Thyroid gland (tissue), 4 donors: ENCODE data around the gene EFCAB12. TPM values are rescaled to one million over a fixed set of nuclear protein-coding genes. Genes with fewer than 3 reads are reported as not detected.

Experiments used
- DNase-seq, 2 donors: peaks; one replicate each; pipeline ENCODE4 v3.0.0-alpha.2; 2019
- H3K27ac ChIP-seq, 3 donors: fragments of 200-600 bp; sonication (generic); 1 replicate in 2 of 3; 2 replicates in 1 of 3; pipeline ENCODE4 v1.5.1; 2016 to 2019; ENCODE audit warnings: mild to moderate bottlenecking in 1 of 3, moderate library complexity in 1 of 3
- H3K27me3 ChIP-seq: fragments of 200-600 bp; sonication (generic); one replicate; pipeline ENCODE4 v1.5.1; 2019
- H3K36me3 ChIP-seq, 2 donors: fragments of 200-600 bp; sonication (generic); one replicate each; pipeline ENCODE4 v1.5.1; 2016 to 2019
- H3K4me1 ChIP-seq, 2 donors: fragments of 200-600 bp; sonication (generic); one replicate each; pipeline ENCODE4 v1.5.1; 2017 to 2019
- H3K4me3 ChIP-seq, 3 donors: fragments of 200-600 bp; sonication (generic); replicated peaks in 1 of 3; 1 replicate in 2 of 3; 2 replicates in 1 of 3; pipeline ENCODE4 v1.5.1; 2016; ENCODE audit warnings: mild to moderate bottlenecking in 1 of 3
- H3K9me3 ChIP-seq: fragments of 200-600 bp; sonication (generic); one replicate; pipeline ENCODE4 v1.5.1; 2017
- POLR2A ChIP-seq, 2 donors: fragments of 450-650 bp; IDR thresholded peaks; one replicate each; pipeline ENCODE4 v1.6.1; 2017; ENCODE audit warnings: antibody characterized with exemption in 2 of 2, mild to moderate bottlenecking in 2 of 2, moderate library complexity in 1 of 2
- WGBS, 2 donors: methylation state at CpG; one replicate each; pipeline ENCODE4 v1.1.5; 2017; 5-methylcytosine and 5-hydroxymethylcytosine counted together
- intact Hi-C: fragments of 100-400 bp; cut with DNase I; formaldehyde crosslinking; loops from one replicate; pipeline ENCODE4 v1.15.1; 2023
- total RNA-seq, 4 donors: library from RNA; depleted of rRNA; stranded (reverse); fragments of >200 nt; gene quantifications; one replicate each; pipeline ENCODE4 v1.2.3, GENCODE V29; 2016
- TF ChIP-seq, protein P1 (sequence below), 6 experiments: fragments of 200-600 bp in 3 of 6; fragments of 450-650 bp in 3 of 6; sonication (generic) in 3 of 6; IDR thresholded peaks; one replicate each; pipeline ENCODE4 v1.5.1; 2016 to 2019; ENCODE audit warnings: antibody characterized with exemption in 6 of 6, mild to moderate bottlenecking in 2 of 6, inconsistent platforms in 1 of 6, moderate library complexity in 1 of 6

EFCAB12 gene
- total RNA-seq, 4 donors from 2014 or later = 0.67 to 1.2 (median 0.74) TPM

DNA sequence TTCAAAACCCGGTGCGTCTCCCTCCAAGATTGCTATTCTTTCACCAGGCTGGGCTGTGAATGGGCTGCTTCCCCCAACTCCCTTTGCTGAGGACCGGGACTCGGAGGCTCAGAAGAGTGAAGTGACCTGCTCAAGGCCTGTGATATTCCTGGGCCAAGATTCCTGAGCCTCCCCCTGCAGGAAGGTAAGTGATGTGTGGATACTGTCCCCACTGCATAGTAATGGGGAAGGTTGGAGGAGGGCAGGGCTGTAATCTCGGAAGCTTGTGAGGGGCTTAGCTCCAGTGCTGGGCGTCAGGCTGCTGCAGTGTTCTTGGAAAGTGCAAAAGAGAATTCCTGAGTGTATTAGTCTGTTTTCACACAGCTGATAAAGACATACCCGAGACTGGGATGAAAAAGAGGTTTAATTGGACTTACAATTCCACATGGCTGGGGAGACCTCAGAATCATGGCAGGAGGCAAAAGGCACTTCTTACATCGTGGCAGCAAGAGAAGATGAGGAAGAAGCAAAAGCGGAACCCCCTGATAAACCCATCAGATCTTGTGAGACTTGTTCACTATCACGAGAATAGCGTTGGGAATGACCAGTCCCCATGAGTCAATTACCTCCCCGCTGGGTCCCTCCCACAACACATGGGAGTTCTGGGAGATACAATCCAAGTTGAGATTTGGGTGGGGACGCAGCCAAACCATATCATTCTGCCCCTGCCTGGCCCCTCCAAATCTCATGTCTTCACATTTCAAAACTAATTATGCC, 67.6 kb downstream of the EFCAB12 start:
- no peaks in the 10 kb centered on the region for H3K27me3 ChIP-seq
- H3K27ac ChIP-seq = no peak overlapping the region
- no peaks in the 10 kb centered on the region for H3K4me1 ChIP-seq
- DNase-seq = no peak
- no peak overlapping the region for H3K4me3 ChIP-seq
- 71 to 84% methylated on average over 13 of the region's 13 CpGs for WGBS, 2 donors
- TF ChIP-seq, protein P1, sequence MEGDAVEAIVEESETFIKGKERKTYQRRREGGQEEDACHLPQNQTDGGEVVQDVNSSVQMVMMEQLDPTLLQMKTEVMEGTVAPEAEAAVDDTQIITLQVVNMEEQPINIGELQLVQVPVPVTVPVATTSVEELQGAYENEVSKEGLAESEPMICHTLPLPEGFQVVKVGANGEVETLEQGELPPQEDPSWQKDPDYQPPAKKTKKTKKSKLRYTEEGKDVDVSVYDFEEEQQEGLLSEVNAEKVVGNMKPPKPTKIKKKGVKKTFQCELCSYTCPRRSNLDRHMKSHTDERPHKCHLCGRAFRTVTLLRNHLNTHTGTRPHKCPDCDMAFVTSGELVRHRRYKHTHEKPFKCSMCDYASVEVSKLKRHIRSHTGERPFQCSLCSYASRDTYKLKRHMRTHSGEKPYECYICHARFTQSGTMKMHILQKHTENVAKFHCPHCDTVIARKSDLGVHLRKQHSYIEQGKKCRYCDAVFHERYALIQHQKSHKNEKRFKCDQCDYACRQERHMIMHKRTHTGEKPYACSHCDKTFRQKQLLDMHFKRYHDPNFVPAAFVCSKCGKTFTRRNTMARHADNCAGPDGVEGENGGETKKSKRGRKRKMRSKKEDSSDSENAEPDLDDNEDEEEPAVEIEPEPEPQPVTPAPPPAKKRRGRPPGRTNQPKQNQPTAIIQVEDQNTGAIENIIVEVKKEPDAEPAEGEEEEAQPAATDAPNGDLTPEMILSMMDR (IDR thresholded peaks at IDR 0.05) = no peak
- intact Hi-C loops = no loop called here
- H3K36me3 ChIP-seq = no peaks in the 10 kb centered on the region
- H3K9me3 ChIP-seq = no peaks in the 10 kb centered on the region

DNA sequence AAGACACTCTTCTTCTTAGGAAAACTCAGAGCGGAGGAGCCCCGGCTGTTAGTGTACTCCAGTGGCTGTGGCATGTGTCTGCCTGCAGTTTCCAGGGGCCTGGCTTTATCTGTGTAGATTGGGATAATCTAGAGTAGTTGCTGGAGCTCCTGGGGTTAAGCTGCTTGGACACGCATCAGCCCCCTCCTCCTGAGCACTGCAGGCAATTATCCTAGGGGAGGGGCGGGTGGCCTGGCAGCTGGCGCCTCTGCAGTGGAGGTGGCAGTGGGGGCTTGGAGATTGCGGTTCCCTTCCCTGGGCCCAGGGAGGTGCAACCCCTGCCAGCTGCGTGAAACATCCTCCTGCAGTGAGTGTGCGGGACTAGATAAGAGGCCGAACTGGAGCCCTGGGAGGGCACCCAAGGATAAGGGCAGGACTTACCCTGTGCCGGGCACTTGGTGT, 68.2 kb downstream of the EFCAB12 start:
- no peaks in the 10 kb centered on the region for H3K36me3 ChIP-seq
- intact Hi-C loops = no loop called here
- DNase-seq = no peak
- no peaks in the 10 kb centered on the region for H3K27me3 ChIP-seq
- no peaks in the 10 kb centered on the region for H3K9me3 ChIP-seq
- H3K4me3 ChIP-seq = no peak overlapping the region
- no peaks in the 10 kb centered on the region for H3K4me1 ChIP-seq
- no peak for TF ChIP-seq POLR2A (IDR thresholded peaks at IDR 0.05)
- TF ChIP-seq, protein P1 (IDR thresholded peaks at IDR 0.05) = no peak
- H3K27ac ChIP-seq = no peak overlapping the region
- WGBS, 2 donors = 60 to 70% methylated on average over 9 to 10 of the region's 10 CpGs

DNA sequence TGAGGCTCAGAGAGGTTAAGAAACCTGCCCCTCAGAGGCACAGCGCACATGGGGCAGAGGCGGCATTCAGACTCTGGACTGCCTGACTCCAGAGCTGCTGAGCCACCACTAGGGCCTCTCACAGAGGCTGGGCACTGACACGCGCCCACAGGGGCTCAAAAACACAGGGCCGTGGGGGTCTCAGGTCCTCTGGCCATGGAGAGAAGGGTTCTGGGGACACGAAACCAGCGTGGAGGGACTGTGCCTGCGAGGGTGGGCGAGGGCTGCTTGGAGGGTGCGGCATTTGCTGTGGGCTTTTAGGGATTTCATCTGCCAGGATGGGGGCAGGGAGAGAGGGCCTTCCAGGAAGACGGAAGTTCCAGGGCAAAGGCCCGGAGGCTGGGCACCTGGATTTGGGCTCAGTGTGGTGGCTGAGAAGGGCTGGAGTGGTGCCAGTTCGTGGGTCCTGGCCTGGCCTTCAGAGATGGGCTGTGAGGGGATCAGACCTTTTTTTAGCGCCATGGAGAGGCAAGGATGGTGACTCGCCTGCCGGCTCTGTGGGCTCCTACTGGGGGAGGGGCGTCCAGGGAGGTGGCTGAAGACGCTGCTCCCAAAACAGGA, 69.6 kb downstream of the EFCAB12 start:
- no peak for DNase-seq
- Histone ChIP-seq H3K27ac (no peak overlapping the region), H3K27me3 (no peaks in the 10 kb centered on the region), H3K36me3 (no peaks in the 10 kb centered on the region), H3K4me1 (no peaks in the 10 kb centered on the region), H3K4me3 (no peak overlapping the region), H3K9me3 (no peaks in the 10 kb centered on the region)
- no peak for TF ChIP-seq POLR2A (IDR thresholded peaks at IDR 0.05)
- TF ChIP-seq, protein P1 (IDR thresholded peaks at IDR 0.05) = no peak
- WGBS, 2 donors = 79 to 80% methylated on average over 16 to 18 of the region's 18 CpGs
- intact Hi-C loops = no loop called here

DNA sequence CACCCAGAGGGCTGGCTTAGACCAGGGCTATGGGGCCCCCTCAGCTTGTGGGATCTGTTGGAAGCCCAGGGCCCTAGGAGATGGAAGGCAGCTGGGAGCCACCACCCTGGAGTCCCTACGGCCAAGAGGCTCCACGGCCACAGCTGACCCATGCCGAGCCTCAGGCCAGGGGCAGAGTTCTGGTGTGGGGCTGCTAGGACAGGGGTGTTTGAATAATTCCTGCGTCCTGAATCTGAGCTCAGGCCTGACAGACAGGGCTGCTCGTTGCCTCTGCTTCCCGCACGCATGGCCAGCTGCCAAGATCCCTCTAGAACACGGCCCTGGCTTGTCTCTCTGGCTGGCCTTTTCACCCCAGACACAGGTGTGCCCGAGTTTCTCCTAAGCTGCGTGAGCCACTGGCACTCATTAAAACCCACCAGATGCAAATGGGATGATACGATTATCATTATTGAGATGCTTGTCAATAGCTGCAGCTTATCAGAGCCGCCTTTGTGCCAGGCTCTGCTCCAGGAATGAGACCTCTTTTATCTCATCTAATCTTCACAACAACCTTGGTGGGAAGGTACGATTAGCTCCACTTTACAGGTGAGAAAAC, 70.2 kb downstream of the EFCAB12 start:
- Histone ChIP-seq H3K27me3 (no peaks in the 10 kb centered on the region), H3K36me3 (no peaks in the 10 kb centered on the region), H3K27ac (no peak overlapping the region), H3K9me3 (no peaks in the 10 kb centered on the region), H3K4me3 (no peak overlapping the region), H3K4me1 (no peaks in the 10 kb centered on the region)
- DNase-seq = no peak
- TF ChIP-seq POLR2A (IDR thresholded peaks at IDR 0.05) = no peak
- TF ChIP-seq, protein P1 (IDR thresholded peaks at IDR 0.05) = no peak
- WGBS, 2 donors = 51 to 68% methylated on average over 10 to 12 of the region's 13 CpGs
- intact Hi-C loops = no loop called here

DNA sequence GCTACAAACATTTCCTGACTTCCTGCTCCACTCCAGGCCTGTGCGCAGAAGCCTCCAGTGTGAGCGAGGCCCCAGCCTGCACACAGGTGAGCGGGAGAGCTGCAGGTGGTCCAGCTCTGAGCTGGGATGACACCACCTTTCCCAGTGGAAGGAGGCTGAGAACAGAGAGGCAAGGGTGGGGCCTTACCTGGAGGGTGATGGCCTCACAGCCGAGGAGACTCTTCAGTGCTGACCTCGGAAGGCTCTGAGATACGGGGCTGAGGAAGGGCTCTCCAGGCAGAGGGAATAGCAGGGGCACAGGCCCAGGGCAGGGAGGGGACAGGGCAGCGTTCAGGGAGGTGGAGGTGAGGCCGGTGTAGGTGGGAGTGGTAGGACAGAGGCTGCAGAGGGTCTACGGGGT, 70.8 kb downstream of the EFCAB12 start:
- Histone ChIP-seq H3K27me3 (no peaks in the 10 kb centered on the region), H3K9me3 (no peaks in the 10 kb centered on the region)
- TF ChIP-seq, protein P1 (IDR thresholded peaks at IDR 0.05) = no peak
- no peak for TF ChIP-seq POLR2A (IDR thresholded peaks at IDR 0.05)

More for the DNA sequence above, 70.8 kb downstream of the EFCAB12 start:
- 85 to 89% methylated on average over 9 of the region's 9 CpGs for WGBS, 2 donors
- no peak overlapping the region for H3K4me3 ChIP-seq
- no peak overlapping the region for H3K27ac ChIP-seq
- intact Hi-C loops = no loop called here
- DNase-seq = no peak
- no peaks in the 10 kb centered on the region for H3K4me1 ChIP-seq
- no peaks in the 10 kb centered on the region for H3K36me3 ChIP-seq
